K562 (cell line): ENCODE measurements around the gene ADD2. TPM values are rescaled to one million over a fixed set of nuclear protein-coding genes. Genes with fewer than 3 reads are reported as not detected.

Experiments used
- ATAC-seq: fragments of 200-7000 bp; cut with Tn5 transposase; 3 replicates; pipeline ENCODE4 v1.9.1; 2020; ENCODE audit warnings: moderate library complexity
- BruUV-seq: library from RNA; stranded (reverse); fragments of 400-500 nt; replicated peaks from 2 replicates; lab custom pipeline; 2021; lab: Mats Ljungman, UMichigan
- CTCF ChIA-PET: fragments of 300-600 bp; formaldehyde crosslinking; extraction: SDS; loops from one replicate; lab custom pipeline; 2021; ENCODE audit warnings: low intra/inter-chr PET ratio; lab: Yijun Ruan, JAX
- POLR2A ChIA-PET: fragments of 300-600, 350-650 bp; sonication (Branson Sonifier 250); formaldehyde crosslinking; extraction: SDS; loops from one replicate; lab custom pipeline; 2021; ENCODE audit warnings: antibody characterized with exemption, inconsistent platforms; lab: Yijun Ruan, JAX
- DNase-seq, 4 experiments: peaks; one replicate each; pipeline versions ENCODE4 v3.0.0 to v3.0.0-alpha.2; 2011 to 2018; ENCODE audit warnings: low spot score in 3 of 4, mixed read lengths in 3 of 4; ENCODE audit errors: extremely low read depth in 1 of 4
- FAIRE-seq: peaks from 2 replicates; lab custom pipeline; 2011; peaks lifted over from hg19 to GRCh38; lab: Jason Lieb, UNC
- H2AFZ ChIP-seq: 2 replicates; pipeline ENCODE4 v1.6.0; 2011; ENCODE audit warnings: low read depth, low read length, control low read depth, inconsistent platforms
- H3K27ac ChIP-seq: fragments of 200-600 bp; 3 replicates; pipeline ENCODE4 v1.8.0; 2011; ENCODE audit warnings: low read depth, mild to moderate bottlenecking, control low read depth, inconsistent platforms, low read length, moderate library complexity, mixed read lengths; ENCODE audit errors: extremely low read depth
- H3K27me3 ChIP-seq, 2 experiments: fragments of 300-600 bp in 1 of 2; 2 replicates in 1 of 2; 3 replicates in 1 of 2; pipeline versions ENCODE4 v1.6.0 to v1.8.0; 2011; ENCODE audit warnings: inconsistent platforms in 2 of 2, low read length in 2 of 2, mild to moderate bottlenecking in 1 of 2, mixed read lengths in 1 of 2, moderate library complexity in 1 of 2; ENCODE audit not compliant: control insufficient read depth in 2 of 2, insufficient read depth in 2 of 2
- H3K36me3 ChIP-seq: fragments of 300-600 bp; 3 replicates; pipeline ENCODE4 v1.8.0; 2011; ENCODE audit warnings: mild to moderate bottlenecking, low read length, inconsistent platforms; ENCODE audit not compliant: control insufficient read depth, insufficient read depth
- H3K4me1 ChIP-seq, 2 experiments: fragments of 200-600 bp in 1 of 2; replicated peaks in 1 of 2; 2 replicates in 1 of 2; 3 replicates in 1 of 2; pipeline versions ENCODE4 v1.5.1 to v1.8.0; 2011; ENCODE audit warnings: inconsistent platforms in 2 of 2, low read length in 2 of 2, mild to moderate bottlenecking in 1 of 2, mixed read lengths in 1 of 2, moderate library complexity in 1 of 2; ENCODE audit not compliant: control insufficient read depth in 2 of 2, insufficient read depth in 2 of 2
- H3K4me2 ChIP-seq: 2 replicates; pipeline ENCODE4 v1.6.1; 2011; ENCODE audit warnings: low read length, control low read depth, inconsistent platforms, mixed read lengths; ENCODE audit not compliant: insufficient read depth
- H3K4me3 ChIP-seq: fragments of 200-600 bp; sonication (generic), shearing (Covaris generic); 2 replicates; pipeline ENCODE4 v1.5.1; 2016; ENCODE audit warnings: control low read depth, inconsistent platforms
- H3K79me2 ChIP-seq: fragments of 200-600 bp; 3 replicates; pipeline ENCODE4 v1.8.0; 2011; ENCODE audit warnings: low read length, inconsistent platforms; ENCODE audit not compliant: control insufficient read depth, insufficient read depth
- H3K9ac ChIP-seq, 2 experiments: 2 replicates each; pipeline versions ENCODE4 v1.6.0 to v1.6.1; 2011; ENCODE audit warnings: low read depth in 2 of 2, low read length in 2 of 2, control low read depth in 1 of 2, inconsistent platforms in 1 of 2, mild to moderate bottlenecking in 1 of 2, mixed read lengths in 1 of 2; ENCODE audit not compliant: insufficient read depth in 1 of 2
- H3K9me1 ChIP-seq: one replicate; pipeline ENCODE4 v1.6.0; 2011; ENCODE audit warnings: inconsistent platforms, mild to moderate bottlenecking, low read length, moderate library complexity; ENCODE audit not compliant: control insufficient read depth, insufficient read depth
- H3K9me3 ChIP-seq: replicated peaks from 2 replicates; pipeline ENCODE4 v1.5.1; 2011; ENCODE audit warnings: low read depth, low read length, inconsistent platforms; ENCODE audit not compliant: control insufficient read depth, insufficient read depth
- H4K20me1 ChIP-seq: replicated peaks from 2 replicates; pipeline ENCODE4 v1.6.1; 2011; ENCODE audit warnings: low read length, inconsistent platforms, mixed read lengths; ENCODE audit not compliant: control insufficient read depth, insufficient read depth
- AFF1 ChIP-seq, 2 experiments: fragments of 450-650 bp; IDR thresholded peaks; 2 replicates each; pipeline ENCODE4 v1.6.1; 2018; ENCODE audit warnings: mild to moderate bottlenecking in 2 of 2, low read depth in 1 of 2; ENCODE audit not compliant: partially characterized antibody in 2 of 2
- HOXB6 ChIP-seq: fragments of 250-450 bp; sonication (Bioruptor Pico); IDR thresholded peaks from 2 replicates; pipeline ENCODE4 v1.5.1; 2022; ENCODE audit warnings: mild to moderate bottlenecking, borderline replicate concordance
- MEIS2 ChIP-seq: fragments of 450-650 bp; IDR thresholded peaks from 2 replicates; pipeline ENCODE4 v1.6.1; 2014; ENCODE audit warnings: mild to moderate bottlenecking; ENCODE audit not compliant: partially characterized antibody
- NCOA4 ChIP-seq: fragments of 450-650 bp; IDR thresholded peaks from 2 replicates; pipeline ENCODE4 v1.6.1; 2018; ENCODE audit warnings: mild to moderate bottlenecking; ENCODE audit not compliant: partially characterized antibody
- PBX2 ChIP-seq, 2 experiments: IDR thresholded peaks in 1 of 2; conservative IDR thresholded peaks in 1 of 2; 2 replicates each; pipeline ENCODE4 v1.6.1; 2016; ENCODE audit warnings: low read depth in 2 of 2, mild to moderate bottlenecking in 1 of 2, missing compliant biosample characterization in 1 of 2, missing genetic modification characterization in 1 of 2, moderate library complexity in 1 of 2
- PKNOX1 ChIP-seq: fragments of 450-650 bp; IDR thresholded peaks from 2 replicates; pipeline ENCODE4 v1.6.1; 2016
- PRDM10 ChIP-seq: fragments of 450-650 bp; IDR thresholded peaks from 2 replicates; pipeline ENCODE4 v1.6.1; 2018; ENCODE audit not compliant: partially characterized antibody
- WGBS: fragments of 100-300 bp; shearing (Covaris generic); methylation state at CpG from one replicate; pipeline ENCODE4 v1.1.6; 2016; ENCODE audit warnings: low coverage, mixed read lengths; ENCODE audit not compliant: insufficient coverage; ENCODE audit errors: missing lambda C conversion rate; 5-methylcytosine and 5-hydroxymethylcytosine counted together
- in situ Hi-C: fragments of 300-500 bp; cut with MboI; formaldehyde crosslinking; loops from 4 replicates; pipeline ENCODE4 v1.15.0; 2018; ENCODE audit warnings: inconsistent platforms, mixed read lengths
- intact Hi-C: fragments of 100-400 bp; cut with micrococcal nuclease; formaldehyde crosslinking; loops from 2 replicates; pipeline ENCODE4 v1.14.2; 2022
- polyA plus RNA-seq, 8 experiments: library from polyadenylated mRNA; depleted of rRNA in 4 of 8; stranded (reverse) in 5 of 8; unstranded in 3 of 8; fragments of >200 nt; fragmentation: Nextera tagmentation in 2 of 8; fragmentation: Illumina TruSeq in 1 of 8; extraction: Ambion mirVana in 2 of 8; extraction: Trizol in 1 of 8; gene quantifications; 2 replicates each; pipeline versions ENCODE4 v1.2.1 to v1.2.3, GENCODE V29; 2011 to 2014; ENCODE audit warnings: inconsistent platforms in 1 of 8, missing spikeins in 1 of 8
- total RNA-seq, 7 experiments: library from RNA; depleted of rRNA in 6 of 7; stranded (reverse); fragments of >200 nt in 6 of 7; fragmentation: Illumina TruSeq in 2 of 7; extraction: Trizol in 2 of 7; gene quantifications; 2 replicates each; pipeline versions ENCODE4 v1.2.1 to v1.2.3, GENCODE V29; 2011 to 2021; ENCODE audit warnings: low replicate concordance in 1 of 7

Gene ADD2
- total and polyA plus RNA-seq, 9 of the 15 experiments (the other 6 are each of a cell fraction or from before 2014, with no cell fraction given): 3.5 to 63.0 (median 36.2) TPM

GRCh38 chr2:70745276-70745825, 22.6 kb downstream of the ADD2 start:
- Histone ChIP-seq H3K9ac (no peak overlapping the region), H3K9me3 (no peaks in the 10 kb centered on the region), H2AFZ (no peak overlapping the region), H3K79me2 (peaks cover 10% of the 10 kb centered on the region; the same call in 1 of the 3 replicates), H4K20me1 (no peaks in the 10 kb centered on the region), H3K4me3 (no peak overlapping the region), H3K4me2 (no peak overlapping the region), H3K36me3 (no peaks in the 10 kb centered on the region), H3K9me1 (no peaks in the 10 kb centered on the region), H3K4me1 (peaks cover 4% of the 10 kb centered on the region in 2 experiments; a peak in 3 of 5 replicates), H3K27ac (no peak overlapping the region), H3K27me3 (no peaks in the 10 kb centered on the region)
- in situ Hi-C loops (no loop called here), intact Hi-C loops (no loop called here)
- BruUV-seq: no TSS peak
- TF ChIP-seq MEIS2: peak; percentile 21
- TF ChIP-seq PKNOX1: peak; percentile 48
- no peak for TF ChIP-seq AFF1 (IDR thresholded peaks at IDR 0.05; ENCODE audit: low read depth in 1 of 2, partially characterized antibody in 2 of 2)
- no peak for TF ChIP-seq PBX2 (CRISPR knock-in tag; IDR thresholded peaks at IDR 0.05; ENCODE audit: low read depth)
- TF ChIP-seq PBX2 (tag; conservative IDR thresholded peaks at IDR 0.05; ENCODE audit: low read depth): 0 out of 2 replicates have a peak, but pooled peaks have one; percentile 23
- no peak for TF ChIP-seq NCOA4
- TF ChIP-seq HOXB6: no peak
- TF ChIP-seq PRDM10: peak; percentile 77
- ATAC-seq: no peak
- POLR2A ChIA-PET: interaction anchor here (0.6 kb wide), 2 partner anchors 41 to 1054 kb away, joined by 3 read pairs; no protein-coding TSS in a partner anchor
- DNase-seq: no peak
- 56% methylated on average over 3 of the region's 3 CpGs for WGBS
- no peak for FAIRE-seq
- CTCF ChIA-PET: interaction anchor here (0.7 kb wide), 1 partner anchor 19 kb away, joined by 3 read pairs; no protein-coding TSS in a partner anchor
